HG03342 (cell line): Measurements from ENCODE around the gene OR5K4.
"Not testable (repeated sequence)": the region's sequence is repeated elsewhere in the genome, so short reads cannot be mapped to it uniquely, and the experiment has no call there.

Source experiments
- ATAC-seq: cut with Tn5 transposase; IDR thresholded peaks from one replicate; pipeline ENCODE4 v1.9.1; 2021; ENCODE audit warnings: mild to moderate bottlenecking, moderate library complexity; ENCODE audit not compliant: unreplicated experiment

Gene OR5K4

DNA sequence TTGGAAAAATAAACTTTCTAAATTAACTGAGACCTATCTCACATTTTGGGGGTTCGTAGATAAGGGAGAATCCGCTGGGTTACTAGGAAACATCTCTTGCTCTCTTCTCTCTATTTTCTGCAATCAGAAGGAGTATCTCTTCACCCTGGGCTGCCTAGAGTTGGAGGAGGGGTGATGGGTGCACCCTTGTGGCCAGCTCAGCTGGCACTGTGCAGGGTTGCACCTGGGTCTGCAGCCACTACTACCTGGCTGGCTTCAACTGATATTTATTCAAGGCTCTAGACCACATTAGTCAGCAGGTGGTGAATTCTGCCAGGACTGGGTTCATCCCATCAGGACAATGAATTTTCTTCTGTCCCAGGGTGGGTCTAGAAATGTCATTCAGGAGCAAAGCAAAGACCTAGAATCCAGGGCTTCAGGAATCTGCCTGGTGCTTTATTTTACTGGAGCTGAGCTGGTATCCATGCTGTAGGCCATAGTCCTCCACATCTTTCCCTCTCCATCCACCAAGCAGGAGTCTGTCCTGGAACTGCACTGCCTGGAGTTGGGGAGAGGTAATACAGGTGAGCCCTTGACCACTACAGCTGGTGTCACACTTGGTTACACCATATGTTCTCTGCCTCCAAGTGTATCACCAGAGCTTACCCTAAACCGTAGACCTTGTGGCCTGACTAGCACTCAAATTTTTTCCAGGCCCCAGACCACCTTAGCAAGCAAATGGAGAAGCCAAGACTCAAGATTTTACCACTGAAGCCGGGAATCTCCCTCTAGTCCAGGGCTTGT lies 14.0 kb downstream of the OR5K4 start:
- ATAC-seq: no peak

DNA sequence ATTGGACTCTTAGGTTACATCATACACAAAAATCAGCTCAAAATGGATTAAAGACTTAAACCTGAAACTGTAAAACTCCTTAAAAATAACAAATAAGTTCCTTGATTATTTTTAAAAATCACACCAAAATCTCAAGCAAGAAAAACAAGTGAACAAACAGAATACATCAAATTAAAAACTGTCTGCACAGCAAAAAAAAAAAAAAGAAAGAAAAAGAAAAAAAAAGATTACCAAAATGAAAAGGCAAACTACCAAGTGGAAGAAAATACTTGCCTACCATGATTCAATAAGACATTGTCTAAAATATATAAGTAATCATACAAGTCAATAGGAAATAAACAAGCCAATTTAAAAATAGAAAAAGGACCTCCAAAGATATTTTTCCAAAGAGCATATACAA lies 17.5 kb downstream of the OR5K4 start:
- ATAC-seq: no peak

DNA sequence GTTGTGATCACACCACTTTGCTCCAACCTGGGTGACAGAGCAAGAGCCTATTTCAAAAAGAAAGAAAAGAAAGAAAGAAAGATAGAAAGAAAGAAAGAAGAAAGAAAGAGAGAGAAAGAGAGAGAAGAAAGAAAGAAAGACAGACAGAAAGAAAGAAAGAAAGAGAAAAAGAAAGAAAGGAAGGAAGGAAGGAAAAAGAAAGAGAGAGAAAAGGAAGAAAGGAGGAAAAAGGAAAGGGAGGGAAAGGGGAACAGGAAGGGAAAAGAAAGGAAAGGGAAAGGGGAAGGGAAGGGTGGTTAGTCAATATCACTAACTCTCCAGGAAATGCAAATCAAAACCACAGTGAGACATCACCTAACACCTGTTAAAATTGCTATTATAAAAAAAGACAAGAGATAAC lies 18.2 kb downstream of the OR5K4 start:
- ATAC-seq: no peak

DNA sequence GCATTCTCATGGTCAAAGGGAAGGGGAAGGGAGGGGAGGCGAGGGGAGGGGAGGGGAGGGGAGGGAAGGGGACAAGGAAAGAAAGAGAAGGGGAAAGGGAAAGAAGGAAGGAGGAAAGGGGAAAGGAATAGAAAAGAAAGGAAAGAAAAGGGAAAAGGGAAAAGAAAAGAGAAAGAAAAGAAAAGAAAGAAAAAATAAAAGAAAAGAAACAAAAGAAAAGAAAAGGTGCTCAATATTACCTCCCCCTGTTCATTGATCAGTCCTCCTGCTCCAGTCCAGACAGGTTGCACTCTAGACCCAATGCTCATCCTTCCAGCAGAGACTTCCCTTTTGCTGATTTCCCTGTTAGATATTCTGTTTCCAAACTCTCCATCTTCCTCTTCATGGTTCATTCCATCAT lies 18.8 kb downstream of the OR5K4 start:
- no peak for ATAC-seq

DNA sequence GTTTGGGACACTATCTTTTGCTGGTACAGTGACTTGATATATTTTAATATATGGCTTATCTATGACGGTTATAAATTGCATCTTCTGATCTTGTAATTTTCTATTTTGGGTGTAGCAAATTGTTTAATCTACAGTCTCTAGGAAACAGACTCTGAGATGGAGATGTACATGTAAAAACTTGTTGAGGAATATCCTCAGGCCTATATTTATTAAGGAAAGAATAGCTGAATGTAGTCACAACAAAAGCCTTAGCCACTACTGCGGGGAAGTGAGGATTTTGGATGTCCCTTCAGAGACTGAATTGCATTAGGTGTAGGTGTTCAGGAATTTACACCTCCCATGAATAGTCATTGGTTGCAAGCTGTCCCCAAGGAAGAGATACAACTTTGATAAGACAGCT lies 23.0 kb downstream of the OR5K4 start:
- no peak for ATAC-seq

DNA sequence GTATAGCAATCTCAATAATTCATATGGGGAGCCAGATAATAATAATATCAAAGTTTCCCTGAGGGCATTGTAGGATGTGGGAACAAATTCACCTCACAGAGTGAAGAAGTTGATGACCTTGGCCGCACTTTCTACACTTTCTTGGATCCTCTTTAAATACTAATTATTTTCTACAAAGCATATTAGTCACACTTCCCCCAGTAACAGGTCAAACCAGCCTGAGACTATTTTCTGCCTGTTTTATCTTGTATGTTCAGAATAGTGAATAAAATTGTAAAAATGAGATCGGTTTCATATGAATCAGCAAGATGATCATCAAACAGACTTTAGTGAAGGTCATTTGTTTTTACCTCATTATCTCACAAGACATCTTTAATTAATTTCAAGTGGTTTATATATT lies 34.5 kb downstream of the OR5K4 start:
- ATAC-seq: no peak

DNA sequence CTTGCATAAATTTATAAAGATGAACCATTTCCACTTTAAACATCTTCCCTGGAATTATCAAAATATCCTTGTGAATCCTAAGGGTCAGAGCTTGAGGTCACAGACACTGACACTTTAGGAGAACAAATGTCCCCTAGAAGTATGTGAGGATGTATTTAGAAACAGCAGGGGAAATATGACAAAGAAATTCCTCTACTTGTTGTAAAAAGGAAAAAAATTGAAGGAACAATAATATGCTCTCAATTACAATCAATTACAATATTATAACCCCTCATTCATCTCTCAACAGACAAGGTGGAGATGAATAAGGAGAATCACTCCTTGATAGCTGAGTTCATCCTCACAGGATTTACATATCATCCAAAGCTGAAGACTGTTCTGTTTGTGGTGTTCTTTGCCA lies 36.7 kb downstream of the OR5K4 start, which contains the start of gene OR5K3:
TSS of gene OR5K3 (plus strand) at position 301 of the 400 bp plus-strand sequence. CDS start at position 301, 0 bp downstream.
- ATAC-seq: no peak

DNA sequence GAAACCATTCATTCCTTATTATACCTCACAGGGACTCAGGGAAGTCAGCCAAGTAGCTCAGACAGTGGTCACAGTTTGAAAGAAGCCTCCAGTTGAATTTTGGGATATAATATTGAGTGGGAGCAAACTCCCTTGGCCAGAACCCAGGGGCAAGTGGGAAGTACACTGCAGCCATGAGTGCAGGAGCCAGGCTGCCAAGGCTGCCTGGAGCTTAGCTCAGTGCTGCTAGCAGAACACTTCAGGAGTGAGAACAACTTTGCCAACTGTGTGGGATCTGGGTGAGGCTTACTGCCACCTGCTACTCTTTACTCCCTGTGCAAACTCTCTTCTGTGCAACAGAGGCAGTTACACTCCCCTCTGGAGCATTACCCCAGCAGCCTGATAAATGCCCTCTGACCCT lies 41.4 kb downstream of the OR5K4 start:
- no peak for ATAC-seq

DNA sequence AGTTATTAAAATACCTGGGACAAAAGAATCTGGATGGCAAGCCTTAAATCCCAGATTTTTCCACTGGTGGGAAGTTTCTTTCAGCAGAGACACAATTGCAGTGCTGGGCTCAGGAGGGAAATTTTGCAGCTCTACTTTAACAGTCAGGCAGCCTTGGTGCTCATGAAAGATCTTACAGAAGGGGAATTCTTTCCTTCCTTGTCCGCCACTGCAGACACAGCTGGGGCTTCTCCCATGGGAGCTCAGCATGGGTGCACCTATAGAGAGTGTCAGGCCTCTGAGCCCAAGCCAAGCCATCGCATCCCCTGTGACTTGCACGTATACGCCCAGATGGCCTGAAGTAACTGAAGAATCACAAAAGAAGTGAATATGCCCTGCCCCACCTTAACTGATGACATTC lies 42.8 kb downstream of the OR5K4 start:
- ATAC-seq: not testable (repeated sequence)

DNA sequence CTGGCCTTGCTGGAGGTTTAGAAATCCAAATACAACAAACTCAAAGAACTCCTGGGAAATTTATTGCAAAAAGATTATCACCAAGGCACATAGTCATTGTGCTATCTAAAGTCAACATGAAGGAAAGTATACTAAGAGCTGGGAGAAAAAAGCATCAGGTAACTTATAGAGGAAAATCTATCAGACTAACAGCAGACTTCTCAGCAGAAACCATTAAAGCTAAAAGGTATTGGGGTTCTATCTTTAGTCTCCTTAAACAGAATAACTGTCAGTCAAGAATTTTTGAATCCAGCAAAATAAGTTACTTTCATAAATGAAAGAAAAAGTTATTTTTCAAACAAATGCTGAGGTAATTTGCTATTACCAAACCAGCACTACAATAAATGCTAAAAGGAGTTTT lies 44.9 kb downstream of the OR5K4 start:
- no peak for ATAC-seq

DNA sequence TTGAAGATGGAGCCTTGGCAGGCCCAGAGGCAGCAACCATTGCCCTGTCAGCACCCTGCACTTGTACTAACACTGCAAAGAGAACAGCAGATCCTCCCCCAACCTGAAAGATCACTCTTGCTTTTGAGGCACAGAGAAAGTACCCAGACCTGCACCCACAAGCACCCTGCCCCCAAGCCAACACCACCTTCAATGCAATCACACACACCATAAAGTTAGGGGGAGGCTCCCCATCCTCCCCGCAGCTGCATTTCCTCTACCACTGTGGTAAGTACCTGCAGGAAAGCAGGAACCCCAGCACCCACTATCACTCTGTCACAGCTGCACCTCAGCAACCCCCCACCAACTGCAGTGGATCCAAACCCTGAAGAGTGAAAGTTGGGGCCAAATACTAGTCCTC lies 48.9 kb downstream of the OR5K4 start:
- no peak for ATAC-seq

DNA sequence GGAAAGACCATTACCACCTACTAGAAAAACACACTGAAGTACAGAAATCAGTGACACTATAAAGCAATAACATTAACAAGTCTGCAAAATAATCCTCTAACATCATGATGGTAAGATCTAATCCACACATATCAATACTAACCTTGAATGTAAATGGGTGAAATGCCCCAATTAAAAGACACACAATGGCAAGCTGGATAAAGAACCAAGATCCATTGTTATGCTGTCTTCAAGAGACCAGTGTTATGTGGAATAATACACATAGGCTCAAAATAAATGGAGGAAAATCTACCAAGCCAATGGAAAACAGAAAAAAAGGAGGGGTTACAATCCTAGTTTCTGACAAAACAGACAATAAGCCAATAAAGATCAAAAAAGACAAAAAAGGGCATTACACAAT lies 50.4 kb downstream of the OR5K4 start:
- no peak for ATAC-seq
